ENCODE data around the gene SDK2.

- TF ChIP-seq CTCF (IDR thresholded peaks at IDR 0.05), result no peak
- no peak for TF ChIP-seq POLR2A (IDR thresholded peaks at IDR 0.05)
Observed at GRCh38 chr17:73614256-73614655, 30.0 kb downstream of the SDK2 start.

Data from Peyer's patch (tissue), 4 donors.